Endodermal cell (in vitro differentiated cells): ENCODE results near the gene AKAP13. TPM values are rescaled to one million over a fixed set of nuclear protein-coding genes. Genes with fewer than 3 reads are reported as not detected.

ENCODE experiments used
- DNase-seq: peaks from one replicate; pipeline ENCODE4 v3.0.0-alpha.2; 2017
- H3K27ac ChIP-seq: 2 replicates; pipeline ENCODE4 v1.5.1; 2013; ENCODE audit warnings: mild to moderate bottlenecking, low read depth, low read length, moderate library complexity
- H3K27me3 ChIP-seq: 2 replicates; pipeline ENCODE4 v1.6.1; 2013; ENCODE audit warnings: mild to moderate bottlenecking, low read length, moderate library complexity; ENCODE audit not compliant: insufficient read depth, control insufficient read depth, poor library complexity, severe bottlenecking
- H3K36me3 ChIP-seq: 2 replicates; pipeline ENCODE4 v1.7.0; 2013; ENCODE audit warnings: mild to moderate bottlenecking, low read length, moderate library complexity; ENCODE audit not compliant: control insufficient read depth, insufficient read depth
- H3K4me1 ChIP-seq: one replicate; pipeline ENCODE4 v1.7.0; 2013; ENCODE audit warnings: low read length; ENCODE audit not compliant: control insufficient read depth, insufficient read depth
- H3K4me3 ChIP-seq: 2 replicates; pipeline ENCODE4 v1.5.1; 2013; ENCODE audit warnings: mild to moderate bottlenecking, low read length, moderate library complexity
- H3K9ac ChIP-seq: 2 replicates; pipeline ENCODE4 v1.6.1; 2013; ENCODE audit warnings: mild to moderate bottlenecking, low read length, moderate library complexity; ENCODE audit not compliant: poor library complexity, severe bottlenecking; ENCODE audit errors: extremely low read depth
- H3K9me3 ChIP-seq: 2 replicates; pipeline ENCODE4 v1.6.1; 2013; ENCODE audit warnings: mild to moderate bottlenecking, low read length, moderate library complexity; ENCODE audit not compliant: control insufficient read depth
- H3K27ac Mint-ChIP-seq: 2 replicates; pipeline ENCODE4 v1.8.0; 2020; ENCODE audit warnings: mixed read lengths
- H3K27me3 Mint-ChIP-seq: 2 replicates; pipeline ENCODE4 v1.8.0; 2021; ENCODE audit warnings: mild to moderate bottlenecking, mixed read lengths; ENCODE audit not compliant: insufficient read depth
- H3K36me3 Mint-ChIP-seq: 2 replicates; pipeline ENCODE4 v1.8.0; 2020; ENCODE audit warnings: low read depth, mixed read lengths
- H3K4me1 Mint-ChIP-seq: 2 replicates; pipeline ENCODE4 v1.8.0; 2020; ENCODE audit warnings: mixed read lengths
- H3K4me3 Mint-ChIP-seq: 2 replicates; pipeline ENCODE4 v1.8.0; 2020; ENCODE audit warnings: mild to moderate bottlenecking, moderate library complexity, mixed read lengths
- H3K9me3 Mint-ChIP-seq: 2 replicates; pipeline ENCODE4 v1.8.0; 2020; ENCODE audit warnings: mild to moderate bottlenecking, mixed read lengths
- WGBS, 2 experiments: methylation state at CpG; one replicate each; pipeline versions ENCODE4 v1.1.5 to v1.1.7; 2013; ENCODE audit warnings: missing lambda C conversion rate in 2 of 2, mixed read lengths in 1 of 2; ENCODE audit not compliant: insufficient coverage in 1 of 2, insufficient read length in 1 of 2; 5-methylcytosine and 5-hydroxymethylcytosine counted together
- total RNA-seq, 2 donors: library from RNA; stranded (reverse); fragmentation: NEBNext Ultra II Directional in 1 of 2; extraction: Animal tissue kit (Norgen Biotek cat#: 25700) in 1 of 2; gene quantifications; 2 replicates in 1 of 2; 3 replicates in 1 of 2; pipeline ENCODE4 v1.2.1, GENCODE V29; 2021
- TF ChIP-seq, protein P1 (sequence below): fragments of 200-600 bp; sonication (generic); conservative IDR thresholded peaks from 2 replicates; pipeline ENCODE4 v1.5.0; 2021; ENCODE audit warnings: antibody characterized with exemption, mild to moderate bottlenecking

The AKAP13 gene
- total RNA-seq, 2 donors from 2014 or later: 115 to 131 TPM

DNA sequence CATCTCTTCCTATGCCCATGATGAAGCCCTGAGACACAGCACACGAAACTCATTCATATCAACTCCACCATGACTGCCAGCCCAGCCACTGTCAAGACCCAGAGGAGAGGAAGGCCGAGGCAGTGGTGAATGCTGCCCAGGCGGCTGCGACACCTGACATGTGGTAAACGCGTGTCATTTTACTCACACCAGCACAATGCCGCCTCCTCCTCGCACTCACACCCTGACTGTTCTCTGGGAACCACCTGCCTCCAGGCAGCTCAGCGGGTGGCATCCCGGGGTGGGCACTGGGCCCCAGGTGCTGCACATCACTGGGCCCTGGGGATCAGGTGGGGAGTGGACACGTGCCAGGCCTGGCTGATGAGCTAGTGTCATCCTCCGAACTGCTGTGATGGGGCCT, 392.8 kb downstream of the AKAP13 start:
- Histone ChIP-seq H3K9ac (no peak overlapping the region), H3K27ac (no peak overlapping the region), H3K36me3 (peaks cover 2% of the 10 kb centered on the region), H3K9me3 (no peaks in the 10 kb centered on the region), H3K4me1 (no peaks in the 10 kb centered on the region), H3K4me3 (no peak overlapping the region), H3K27me3 (no peaks in the 10 kb centered on the region)
- Mint-ChIP-seq H3K4me1 (peaks cover 2% of the 10 kb centered on the region), H3K36me3 (peaks cover 20% of the 10 kb centered on the region), H3K4me3 (no peak overlapping the region), H3K27me3 (no peaks in the 10 kb centered on the region), H3K27ac (no peak overlapping the region), H3K9me3 (no peaks in the 10 kb centered on the region)
- TF ChIP-seq, protein P1, sequence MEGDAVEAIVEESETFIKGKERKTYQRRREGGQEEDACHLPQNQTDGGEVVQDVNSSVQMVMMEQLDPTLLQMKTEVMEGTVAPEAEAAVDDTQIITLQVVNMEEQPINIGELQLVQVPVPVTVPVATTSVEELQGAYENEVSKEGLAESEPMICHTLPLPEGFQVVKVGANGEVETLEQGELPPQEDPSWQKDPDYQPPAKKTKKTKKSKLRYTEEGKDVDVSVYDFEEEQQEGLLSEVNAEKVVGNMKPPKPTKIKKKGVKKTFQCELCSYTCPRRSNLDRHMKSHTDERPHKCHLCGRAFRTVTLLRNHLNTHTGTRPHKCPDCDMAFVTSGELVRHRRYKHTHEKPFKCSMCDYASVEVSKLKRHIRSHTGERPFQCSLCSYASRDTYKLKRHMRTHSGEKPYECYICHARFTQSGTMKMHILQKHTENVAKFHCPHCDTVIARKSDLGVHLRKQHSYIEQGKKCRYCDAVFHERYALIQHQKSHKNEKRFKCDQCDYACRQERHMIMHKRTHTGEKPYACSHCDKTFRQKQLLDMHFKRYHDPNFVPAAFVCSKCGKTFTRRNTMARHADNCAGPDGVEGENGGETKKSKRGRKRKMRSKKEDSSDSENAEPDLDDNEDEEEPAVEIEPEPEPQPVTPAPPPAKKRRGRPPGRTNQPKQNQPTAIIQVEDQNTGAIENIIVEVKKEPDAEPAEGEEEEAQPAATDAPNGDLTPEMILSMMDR: no peak
- 90 to 97% methylated on average over 2 to 12 of the region's 12 CpGs for WGBS, 2 experiments
- DNase-seq: no peak

DNA sequence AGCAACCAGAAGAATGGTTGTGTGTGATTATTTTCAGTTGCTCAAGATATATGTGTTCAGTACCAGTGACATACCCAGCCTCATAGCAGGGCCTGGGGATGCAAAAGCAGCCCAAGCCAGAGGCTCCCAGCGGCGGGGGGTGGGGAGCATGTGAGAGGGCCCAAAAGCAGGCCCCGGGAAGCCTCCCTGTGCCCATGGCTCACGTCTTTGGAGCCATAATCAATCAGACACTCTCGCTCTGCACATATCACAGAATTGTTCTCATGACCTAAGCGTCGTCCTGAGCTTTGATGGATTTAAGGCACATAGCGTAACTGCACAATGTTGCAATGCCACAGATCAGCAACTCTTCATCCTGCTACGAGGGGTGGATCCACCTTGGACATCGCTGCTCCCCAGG, 393.6 kb downstream of the AKAP13 start:
- H3K27ac ChIP-seq: no peak overlapping the region
- Mint-ChIP-seq H3K9me3 (no peaks in the 10 kb centered on the region), H3K27ac (no peak overlapping the region), H3K36me3 (peaks cover 16% of the 10 kb centered on the region), H3K4me1 (peaks cover 2% of the 10 kb centered on the region), H3K4me3 (no peak overlapping the region), H3K27me3 (no peaks in the 10 kb centered on the region)
- H3K36me3 ChIP-seq: no peaks in the 10 kb centered on the region
- H3K4me3 ChIP-seq: no peak overlapping the region
- no peak for DNase-seq
- H3K9ac ChIP-seq: no peak overlapping the region
- H3K4me1 ChIP-seq: no peaks in the 10 kb centered on the region
- no peaks in the 10 kb centered on the region for H3K27me3 ChIP-seq
- H3K9me3 ChIP-seq: no peaks in the 10 kb centered on the region
- TF ChIP-seq, protein P1: no peak
- 93 to 94% methylated on average over 8 to 10 of the region's 10 CpGs for WGBS, 2 experiments

DNA sequence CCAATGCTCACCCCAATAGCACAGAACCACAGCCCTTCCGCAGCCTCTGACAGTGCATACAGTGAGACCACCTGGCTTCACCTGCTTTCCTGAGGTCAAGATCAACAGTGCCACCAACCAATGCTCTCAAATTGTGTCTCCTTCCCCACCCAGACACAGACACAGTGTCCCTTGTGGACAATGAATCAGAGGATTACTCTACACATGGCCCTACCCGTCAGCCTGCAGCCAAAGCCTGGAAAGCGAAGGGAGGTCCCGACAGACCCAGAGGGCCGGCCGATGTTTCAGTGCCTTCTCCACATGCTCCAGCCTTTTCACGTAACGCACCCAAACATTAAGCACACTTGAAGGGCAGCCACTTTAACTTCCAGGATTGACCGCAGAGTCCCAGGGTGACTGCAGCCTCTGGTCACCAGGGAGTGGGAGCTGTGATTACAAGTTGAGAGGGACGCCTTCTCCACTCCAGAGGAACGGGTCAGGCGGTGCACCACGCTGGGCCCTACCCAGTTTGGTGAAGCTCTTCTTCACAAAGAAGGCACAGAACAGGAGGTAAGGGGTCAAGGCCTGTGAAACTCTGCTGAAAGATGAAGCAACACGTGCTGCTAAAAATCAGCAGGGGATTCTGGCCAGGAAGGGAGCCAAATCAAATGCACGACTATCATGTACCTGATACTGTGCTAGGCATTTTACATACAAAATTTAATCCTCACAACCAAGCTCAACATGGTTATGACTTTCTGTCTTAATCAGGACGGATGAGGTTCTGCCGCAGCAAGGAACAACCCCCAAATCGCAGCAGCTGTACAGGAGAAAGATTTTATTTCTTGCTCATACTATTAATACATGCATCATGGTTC, 397.1 kb downstream of the AKAP13 start:
- WGBS, 2 experiments: 96 to 97% methylated on average over 9 to 18 of the region's 18 CpGs
- H3K36me3 Mint-ChIP-seq: peaks cover 4% of the 10 kb centered on the region
- Histone ChIP-seq H3K36me3 (no peaks in the 10 kb centered on the region), H3K9ac (no peak overlapping the region), H3K27me3 (no peaks in the 10 kb centered on the region), H3K9me3 (no peaks in the 10 kb centered on the region), H3K4me1 (no peaks in the 10 kb centered on the region), H3K4me3 (no peak overlapping the region), H3K27ac (no peak overlapping the region)
- TF ChIP-seq, protein P1: no peak
- no peaks in the 10 kb centered on the region for H3K27me3 Mint-ChIP-seq
- H3K27ac Mint-ChIP-seq: peak overlapping the region; percentile 60
- H3K4me1 Mint-ChIP-seq: peaks cover 7% of the 10 kb centered on the region
- DNase-seq: no peak
- no peak overlapping the region for H3K4me3 Mint-ChIP-seq
- no peaks in the 10 kb centered on the region for H3K9me3 Mint-ChIP-seq
